ENCODE measurements around the gene RPTOR. TPM values are rescaled to one million over a fixed set of nuclear protein-coding genes. Genes with fewer than 3 reads are reported as not detected.

The RPTOR gene
- total RNA-seq, 1 donor from 2014 or later, result 32.0 TPM

GRCh38 chr17:80904036-80904753, 359.6 kb downstream of the RPTOR start:
- H4K20me1 ChIP-seq (ENCODE audit: insufficient read depth, low read length), result no peaks in the 10 kb centered on the region
- H3K4me1 ChIP-seq (ENCODE audit: insufficient read depth, low read length), result peaks cover 10% of the 10 kb centered on the region
- Mint-ChIP-seq H3K4me3 (ENCODE audit: unreplicated experiment) (no peak overlapping the region), H3K4me1 (ENCODE audit: low read depth, unreplicated experiment) (no peaks in the 10 kb centered on the region), H3K27ac (ENCODE audit: unreplicated experiment) (no peak overlapping the region), H3K27me3 (ENCODE audit: low read depth, unreplicated experiment) (no peaks in the 10 kb centered on the region), H3K9me3 (ENCODE audit: unreplicated experiment) (no peaks in the 10 kb centered on the region), H3K36me3 (ENCODE audit: low read depth, unreplicated experiment) (peaks cover 17% of the 10 kb centered on the region)
- H3K9ac ChIP-seq (ENCODE audit: low read length), result no peak overlapping the region
- FAIRE-seq (no peak), DNase-seq (ENCODE audit: low read depth) (no peak)
- no peaks in the 10 kb centered on the region for H3K27me3 ChIP-seq (ENCODE audit: insufficient read depth, low read length)
- no peaks in the 10 kb centered on the region for H3K9me3 ChIP-seq (ENCODE audit: insufficient read depth, low read depth, low read length)
- H3K27ac ChIP-seq (ENCODE audit: low read depth, low read length), result no peak overlapping the region
- no peak overlapping the region for H3K4me2 ChIP-seq (ENCODE audit: low read length)
- no peaks in the 10 kb centered on the region for H3K36me3 ChIP-seq (ENCODE audit: insufficient read depth, low read length)
- no peaks in the 10 kb centered on the region for H3K79me2 ChIP-seq (ENCODE audit: insufficient read depth, low read length)
- H2AFZ ChIP-seq (ENCODE audit: low read depth, low read length), result no peak overlapping the region
- TF ChIP-seq EZH2 (IDR thresholded peaks at IDR 0.05; ENCODE audit: insufficient read depth, low read length), result no peak
- TF ChIP-seq CTCF (IDR thresholded peaks at IDR 0.05; ENCODE audit: insufficient read depth, low read depth, low read length), result no peak
- no peak overlapping the region for H3K4me3 ChIP-seq (ENCODE audit: insufficient read depth, low read depth, low read length)

GRCh38 chr17:80905586-80906230, 361.1 kb downstream of the RPTOR start:
- no peak for DNase-seq (ENCODE audit: low read depth)
- no peaks in the 10 kb centered on the region for H3K79me2 ChIP-seq (ENCODE audit: insufficient read depth, low read length)
- H3K9ac ChIP-seq (ENCODE audit: low read length), result no peak overlapping the region
- Mint-ChIP-seq H3K27me3 (ENCODE audit: low read depth, unreplicated experiment) (no peaks in the 10 kb centered on the region), H3K27ac (ENCODE audit: unreplicated experiment) (no peak overlapping the region), H3K36me3 (ENCODE audit: low read depth, unreplicated experiment) (peaks cover 21% of the 10 kb centered on the region), H3K4me1 (ENCODE audit: low read depth, unreplicated experiment) (no peaks in the 10 kb centered on the region), H3K4me3 (ENCODE audit: unreplicated experiment) (no peak overlapping the region), H3K9me3 (ENCODE audit: unreplicated experiment) (no peaks in the 10 kb centered on the region)
- H3K27me3 ChIP-seq (ENCODE audit: insufficient read depth, low read length), result no peaks in the 10 kb centered on the region
- H3K4me3 ChIP-seq (ENCODE audit: insufficient read depth, low read depth, low read length), result no peak overlapping the region
- H2AFZ ChIP-seq (ENCODE audit: low read depth, low read length), result no peak overlapping the region
- H3K36me3 ChIP-seq (ENCODE audit: insufficient read depth, low read length), result no peaks in the 10 kb centered on the region
- no peaks in the 10 kb centered on the region for H4K20me1 ChIP-seq (ENCODE audit: insufficient read depth, low read length)
- peaks cover 8% of the 10 kb centered on the region for H3K4me1 ChIP-seq (ENCODE audit: insufficient read depth, low read length)
- H3K27ac ChIP-seq (ENCODE audit: low read depth, low read length), result no peak overlapping the region
- no peak for FAIRE-seq
- no peak overlapping the region for H3K4me2 ChIP-seq (ENCODE audit: low read length)
- no peaks in the 10 kb centered on the region for H3K9me3 ChIP-seq (ENCODE audit: insufficient read depth, low read depth, low read length)
- no peak for TF ChIP-seq EZH2 (IDR thresholded peaks at IDR 0.05; ENCODE audit: insufficient read depth, low read length)
- no peak for TF ChIP-seq CTCF (IDR thresholded peaks at IDR 0.05; ENCODE audit: insufficient read depth, low read depth, low read length)
